Dermis lymphatic vessel endothelial cell (primary cell): ENCODE results near the gene SLITRK4. TPM values are rescaled to one million over a fixed set of nuclear protein-coding genes. Genes with fewer than 3 reads are reported as not detected.

Experiments used
- total RNA-seq: library from RNA; depleted of rRNA; stranded (reverse); fragments of >200 nt; gene quantifications from 2 replicates; pipeline ENCODE4 v1.2.1, GENCODE V29; 2014

SLITRK4 gene, protein sequence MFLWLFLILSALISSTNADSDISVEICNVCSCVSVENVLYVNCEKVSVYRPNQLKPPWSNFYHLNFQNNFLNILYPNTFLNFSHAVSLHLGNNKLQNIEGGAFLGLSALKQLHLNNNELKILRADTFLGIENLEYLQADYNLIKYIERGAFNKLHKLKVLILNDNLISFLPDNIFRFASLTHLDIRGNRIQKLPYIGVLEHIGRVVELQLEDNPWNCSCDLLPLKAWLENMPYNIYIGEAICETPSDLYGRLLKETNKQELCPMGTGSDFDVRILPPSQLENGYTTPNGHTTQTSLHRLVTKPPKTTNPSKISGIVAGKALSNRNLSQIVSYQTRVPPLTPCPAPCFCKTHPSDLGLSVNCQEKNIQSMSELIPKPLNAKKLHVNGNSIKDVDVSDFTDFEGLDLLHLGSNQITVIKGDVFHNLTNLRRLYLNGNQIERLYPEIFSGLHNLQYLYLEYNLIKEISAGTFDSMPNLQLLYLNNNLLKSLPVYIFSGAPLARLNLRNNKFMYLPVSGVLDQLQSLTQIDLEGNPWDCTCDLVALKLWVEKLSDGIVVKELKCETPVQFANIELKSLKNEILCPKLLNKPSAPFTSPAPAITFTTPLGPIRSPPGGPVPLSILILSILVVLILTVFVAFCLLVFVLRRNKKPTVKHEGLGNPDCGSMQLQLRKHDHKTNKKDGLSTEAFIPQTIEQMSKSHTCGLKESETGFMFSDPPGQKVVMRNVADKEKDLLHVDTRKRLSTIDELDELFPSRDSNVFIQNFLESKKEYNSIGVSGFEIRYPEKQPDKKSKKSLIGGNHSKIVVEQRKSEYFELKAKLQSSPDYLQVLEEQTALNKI
- under 0.01 TPM in 1 of 2 replicates, not detected in the other for total RNA-seq

GRCh38 chrX:143635915-143636314, at the start of gene SLITRK4:
Gene SLITRK4, minus strand, starts transcription at chrX:143636101. Its CDS starts 4,993 bp downstream, at chrX:143631108.

Other genes starting within 250 kb of the SLITRK4 start
- gene SPANXN3, start 118.6 kb downstream of the SLITRK4 start, total RNA-seq = not detected in 2 replicates
- gene SPANXN2, start 84.7 kb upstream of the SLITRK4 start, total RNA-seq = not detected in 2 replicates
- gene UBE2NL, start 248.0 kb upstream of the SLITRK4 start, total RNA-seq = not detected in 2 replicates